T-cell (primary cell): Measurements from ENCODE around the gene VNN1. TPM values are rescaled to one million over a fixed set of nuclear protein-coding genes. Genes with fewer than 3 reads are reported as not detected.

Source experiments
- ATAC-seq, 4 experiments: fragments of 200-7000 bp in 3 of 4; fragments of 150-1000 bp in 1 of 4; cut with Tn5 transposase; replicated peaks in 1 of 4; 1 replicate in 3 of 4; 2 replicates in 1 of 4; pipeline ENCODE4 v1.10.0; 2021; ENCODE audit warnings: moderate library complexity in 3 of 4, mild to moderate bottlenecking in 2 of 4, moderate number of reproducible peaks in 1 of 4
- CTCF ChIA-PET, 2 donors: fragments of 300-600 bp; sonication (Branson Sonifier 250); formaldehyde crosslinking; loops; one replicate each; lab custom pipeline; 2022; ENCODE audit warnings: antibody characterized with exemption in 2 of 2; lab: Charles Lee
- POLR2A ChIA-PET, 2 donors: fragments of 300-600 bp; sonication (Branson Sonifier 250); formaldehyde crosslinking; loops; one replicate each; lab custom pipeline; 2022; ENCODE audit warnings: antibody characterized with exemption in 2 of 2; lab: Charles Lee
- DNase-seq, 35 experiments: peaks; one replicate each; pipeline versions ENCODE4 v3.0.0 to v3.0.0-alpha.2; 2013 to 2023
- H3K27ac ChIP-seq: one replicate; pipeline ENCODE4 v1.5.1; 2013; ENCODE audit warnings: low read length
- H3K27me3 ChIP-seq, 2 experiments: replicated peaks in 1 of 2; 1 replicate in 1 of 2; 2 replicates in 1 of 2; pipeline versions ENCODE4 v1.6.1 to v1.7.0; 2013; ENCODE audit warnings: low read length in 1 of 2, mixed read lengths in 1 of 2; ENCODE audit not compliant: control insufficient read depth in 2 of 2, insufficient read depth in 2 of 2; ENCODE audit errors: extremely low read depth in 1 of 2
- H3K36me3 ChIP-seq, 2 donors: 1 replicate in 1 of 2; 2 replicates in 1 of 2; pipeline versions ENCODE4 v1.6.1 to v1.7.0; 2013; ENCODE audit warnings: low read length in 1 of 2; ENCODE audit not compliant: control insufficient read depth in 2 of 2, insufficient read depth in 1 of 2; ENCODE audit errors: extremely low read depth in 1 of 2
- H3K4me1 ChIP-seq, 2 experiments: 1 replicate in 1 of 2; 2 replicates in 1 of 2; pipeline versions ENCODE4 v1.6.1 to v1.7.0; 2013; ENCODE audit warnings: low read length in 2 of 2, mixed read lengths in 1 of 2; ENCODE audit not compliant: insufficient read depth in 2 of 2, control insufficient read depth in 1 of 2; ENCODE audit errors: extremely low read depth in 1 of 2
- H3K4me3 ChIP-seq, 2 donors: 1 replicate in 1 of 2; 2 replicates in 1 of 2; pipeline versions ENCODE4 v1.5.1 to v1.7.0; 2013; ENCODE audit warnings: mild to moderate bottlenecking in 2 of 2, low read length in 1 of 2, moderate library complexity in 1 of 2; ENCODE audit not compliant: control insufficient read depth in 1 of 2; ENCODE audit errors: extremely low read depth in 1 of 2
- H3K9me3 ChIP-seq: 2 replicates; pipeline ENCODE4 v1.7.0; 2013
- H3K27ac Mint-ChIP-seq, 2 donors: one replicate each; pipeline ENCODE4 v1.8.0; 2020 to 2021; ENCODE audit warnings: mild to moderate bottlenecking in 2 of 2, mixed read lengths in 2 of 2
- H3K27me3 Mint-ChIP-seq, 2 donors: one replicate each; pipeline ENCODE4 v1.8.0; 2021 to 2022; ENCODE audit warnings: mixed read lengths in 2 of 2
- H3K36me3 Mint-ChIP-seq: one replicate; pipeline ENCODE4 v1.8.0; 2021; ENCODE audit warnings: mixed read lengths
- H3K4me1 Mint-ChIP-seq, 3 donors: one replicate each; pipeline ENCODE4 v1.8.0; 2020 to 2022; ENCODE audit warnings: mixed read lengths in 3 of 3, mild to moderate bottlenecking in 1 of 3
- H3K4me3 Mint-ChIP-seq, 3 donors: one replicate each; pipeline ENCODE4 v1.8.0; 2020 to 2022; ENCODE audit warnings: mild to moderate bottlenecking in 3 of 3, mixed read lengths in 3 of 3, moderate library complexity in 3 of 3
- H3K9me3 Mint-ChIP-seq, 3 donors: one replicate each; pipeline ENCODE4 v1.8.0; 2020 to 2022; ENCODE audit warnings: mixed read lengths in 3 of 3
- WGBS: methylation state at CpG from one replicate; pipeline ENCODE4 v1.1.5; 2013; ENCODE audit warnings: missing lambda C conversion rate; ENCODE audit not compliant: insufficient coverage; 5-methylcytosine and 5-hydroxymethylcytosine counted together
- total RNA-seq, 35 experiments: library from RNA in 6 of 35; stranded (reverse) in 6 of 35; fragments of 120-200 nt in 1 of 35; gene quantifications; one replicate each; pipeline versions ENCODE4 v1.2.1 to v1.2.4 and lab custom pipeline; 2013 to 2026

VNN1 gene, protein sequence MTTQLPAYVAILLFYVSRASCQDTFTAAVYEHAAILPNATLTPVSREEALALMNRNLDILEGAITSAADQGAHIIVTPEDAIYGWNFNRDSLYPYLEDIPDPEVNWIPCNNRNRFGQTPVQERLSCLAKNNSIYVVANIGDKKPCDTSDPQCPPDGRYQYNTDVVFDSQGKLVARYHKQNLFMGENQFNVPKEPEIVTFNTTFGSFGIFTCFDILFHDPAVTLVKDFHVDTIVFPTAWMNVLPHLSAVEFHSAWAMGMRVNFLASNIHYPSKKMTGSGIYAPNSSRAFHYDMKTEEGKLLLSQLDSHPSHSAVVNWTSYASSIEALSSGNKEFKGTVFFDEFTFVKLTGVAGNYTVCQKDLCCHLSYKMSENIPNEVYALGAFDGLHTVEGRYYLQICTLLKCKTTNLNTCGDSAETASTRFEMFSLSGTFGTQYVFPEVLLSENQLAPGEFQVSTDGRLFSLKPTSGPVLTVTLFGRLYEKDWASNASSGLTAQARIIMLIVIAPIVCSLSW
- total RNA-seq (not detected), total RNA-seq (lab: John Stamatoyannopoulos, UW) (0 to 0.25 (median 0) reads per million in 29 experiments)
- total RNA-seq (2013): 0.04 TPM

- H3K9me3 ChIP-seq: no peaks in the 10 kb centered on the region
- no peaks in the 10 kb centered on the region for H3K4me1 ChIP-seq
- DNase-seq: peak in 1 of 35 experiments; percentile 4
- Mint-ChIP-seq H3K9me3 (no peaks in the 10 kb centered on the region), H3K4me1 (no peaks in the 10 kb centered on the region), H3K36me3 (peaks cover 3% of the 10 kb centered on the region), H3K4me3 (no peak within 1 kb of the TSS), H3K27me3 (peaks cover 8 to 15% of the 10 kb centered on the region in 2 donors), H3K27ac (no peak within 1 kb of the TSS)
- no peak for ATAC-seq
- 32% methylated on average over 3 of the region's 8 CpGs for WGBS
- POLR2A ChIA-PET: no interaction called here
- no peak within 1 kb of the TSS for H3K27ac ChIP-seq
- no peak within 1 kb of the TSS for H3K4me3 ChIP-seq
- H3K27me3 ChIP-seq: peaks cover 0 to 7% of the 10 kb centered on the region in 2 experiments
- CTCF ChIA-PET: no interaction called here
- no peaks in the 10 kb centered on the region for H3K36me3 ChIP-seq
Measured at GRCh38 chr6:132713352-132714134, at the start of gene VNN1. TSS of gene VNN1 (minus strand) at chr6:132714055. CDS start at chr6:132714035, 20 bp downstream.

GRCh38 chr6:132763269-132763668, 49.4 kb upstream of the VNN1 start:
- H3K27me3 Mint-ChIP-seq: no peaks in the 10 kb centered on the region
- H3K27ac Mint-ChIP-seq: peak overlapping the region; percentile 83 to 95
- H3K36me3 Mint-ChIP-seq: no peaks in the 10 kb centered on the region
- Histone ChIP-seq H3K27ac (peak overlapping the region; percentile 44), H3K9me3 (no peaks in the 10 kb centered on the region), H3K4me3 (peak overlapping the region; percentile 3 to 34), H3K27me3 (no peaks in the 10 kb centered on the region), H3K4me1 (peaks cover 12 to 26% of the 10 kb centered on the region in 2 experiments), H3K36me3 (no peaks in the 10 kb centered on the region)
- H3K9me3 Mint-ChIP-seq: no peaks in the 10 kb centered on the region
- ATAC-seq (peak; percentile 95 to 99 (median 99)), DNase-seq (peak; percentile 20 to 72 (median 51))
- CTCF ChIA-PET: interaction anchor here (0.6 to 2.0 kb wide), 6 partner anchors 10 to 300 kb away, joined by 3 to 8 read pairs (median 4); partner anchors contain the start of gene SLC18B1 (in 1 of the 2)
- peaks cover 33 to 44% (median 42%) of the 10 kb centered on the region in 3 donors for H3K4me1 Mint-ChIP-seq
- POLR2A ChIA-PET: interaction anchor here in 1 of 2 donors (0.7 to 1.4 kb wide), 2 partner anchors 54 to 56 kb away, joined by 3 to 6 read pairs; no protein-coding TSS in a partner anchor
- 42% methylated on average over 1 of the region's 2 CpGs for WGBS
- peak overlapping the region; percentile 74 to 78 (median 76) for H3K4me3 Mint-ChIP-seq

DNA sequence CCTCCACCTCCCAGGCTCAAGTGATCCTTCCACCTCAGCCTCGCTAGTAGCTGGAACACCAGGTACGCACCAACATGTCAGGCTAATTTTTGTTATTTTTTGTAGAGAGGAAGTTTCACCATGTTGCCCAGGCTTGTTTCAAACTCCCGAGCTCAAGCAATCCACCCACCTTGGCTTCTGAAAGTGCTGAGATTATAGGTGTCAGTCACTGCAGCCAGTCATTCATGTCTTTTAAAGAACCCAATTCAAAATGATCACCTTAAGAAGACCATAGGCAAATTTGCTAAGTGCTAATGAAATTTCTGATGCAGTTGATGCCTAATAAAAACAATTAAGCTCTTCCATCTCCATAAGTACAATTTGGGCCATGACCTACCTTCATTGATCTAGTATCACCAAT, 46.4 kb upstream of the VNN1 start:
- H3K9me3 ChIP-seq: no peaks in the 10 kb centered on the region
- POLR2A ChIA-PET: interaction anchor here in 1 of 2 donors (1.1 kb wide), 1 partner anchor 55 kb away, joined by 4 read pairs; no protein-coding TSS in a partner anchor
- no peak for DNase-seq
- Mint-ChIP-seq H3K4me3 (no peak overlapping the region), H3K27ac (no peak overlapping the region), H3K9me3 (no peaks in the 10 kb centered on the region), H3K36me3 (peaks cover 4% of the 10 kb centered on the region), H3K27me3 (no peaks in the 10 kb centered on the region), H3K4me1 (peaks cover 33 to 44% (median 42%) of the 10 kb centered on the region in 3 donors)
- peaks cover 3 to 20% of the 10 kb centered on the region in 2 donors for H3K36me3 ChIP-seq
- ATAC-seq: no peak
- CTCF ChIA-PET: no interaction called here
- no peak overlapping the region for H3K27ac ChIP-seq
- no peaks in the 10 kb centered on the region for H3K27me3 ChIP-seq
- H3K4me1 ChIP-seq: peaks cover 12 to 26% of the 10 kb centered on the region in 2 experiments
- no CpG with 5 or more reads among the region's 3 CpGs for WGBS
- H3K4me3 ChIP-seq: no peak overlapping the region

DNA sequence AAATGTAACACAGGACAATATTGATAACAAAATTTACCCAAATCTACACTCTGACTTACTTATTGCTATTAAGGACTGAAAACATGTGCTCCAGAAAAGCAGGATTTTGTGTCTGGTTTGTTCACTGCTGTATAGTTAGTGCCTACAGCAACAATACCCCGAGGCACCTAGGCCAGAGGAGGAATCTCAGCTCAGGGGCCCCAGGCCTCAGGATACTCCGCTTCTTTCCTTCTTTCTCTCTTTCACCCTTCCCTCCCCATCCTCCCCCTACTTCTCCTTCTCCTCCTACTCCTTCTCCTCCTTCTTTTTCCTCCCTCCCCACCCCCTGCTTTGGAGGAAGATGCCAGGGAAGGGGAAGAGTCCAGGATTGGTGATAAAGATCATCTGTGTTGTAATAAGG, 44.8 kb upstream of the VNN1 start:
- POLR2A ChIA-PET: no interaction called here
- H3K27ac ChIP-seq: no peak overlapping the region
- Mint-ChIP-seq H3K4me1 (peaks cover 25 to 35% (median 34%) of the 10 kb centered on the region in 3 donors), H3K9me3 (no peaks in the 10 kb centered on the region), H3K36me3 (peaks cover 8% of the 10 kb centered on the region), H3K4me3 (no peak overlapping the region), H3K27me3 (no peaks in the 10 kb centered on the region), H3K27ac (no peak overlapping the region)
- H3K36me3 ChIP-seq: peaks cover 3 to 20% of the 10 kb centered on the region in 2 donors
- 100% methylated on average over 1 of the region's 2 CpGs for WGBS
- DNase-seq: no peak
- H3K4me1 ChIP-seq: peaks cover 12 to 23% of the 10 kb centered on the region in 2 experiments
- H3K4me3 ChIP-seq: no peak overlapping the region
- H3K9me3 ChIP-seq: no peaks in the 10 kb centered on the region
- no peak for ATAC-seq
- H3K27me3 ChIP-seq: no peaks in the 10 kb centered on the region
- CTCF ChIA-PET: no interaction called here

DNA sequence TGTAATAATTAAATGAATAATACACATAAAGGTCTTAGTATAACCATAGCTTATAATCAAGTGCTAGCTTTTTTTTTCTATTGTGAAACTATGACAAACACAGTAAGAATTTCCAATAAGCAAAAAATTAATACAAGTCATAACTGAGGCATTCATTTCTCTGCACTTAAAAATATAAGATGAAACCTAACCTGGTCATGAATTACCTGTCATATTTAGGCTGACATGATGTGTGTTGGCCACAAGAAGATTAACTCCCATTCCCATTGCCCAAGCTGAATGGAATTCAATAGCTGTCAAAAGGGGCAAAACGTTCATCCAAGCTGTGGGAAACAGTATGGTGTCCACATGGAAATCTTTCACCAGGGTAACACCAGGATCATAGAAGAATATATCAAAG, 38.4 kb upstream of the VNN1 start:
- Mint-ChIP-seq H3K9me3 (no peaks in the 10 kb centered on the region), H3K27ac (no peak overlapping the region), H3K36me3 (peaks cover 50% of the 10 kb centered on the region), H3K4me1 (peaks cover 18 to 24% (median 21%) of the 10 kb centered on the region in 3 donors), H3K4me3 (no peak overlapping the region), H3K27me3 (no peaks in the 10 kb centered on the region)
- no peak overlapping the region for H3K27ac ChIP-seq
- peaks cover 0 to 3% of the 10 kb centered on the region in 2 experiments for H3K4me1 ChIP-seq
- no peaks in the 10 kb centered on the region for H3K27me3 ChIP-seq
- H3K36me3 ChIP-seq: peaks cover 8 to 43% of the 10 kb centered on the region in 2 donors
- no peak overlapping the region for H3K4me3 ChIP-seq
- CTCF ChIA-PET: no interaction called here
- POLR2A ChIA-PET: interaction anchor here in 1 of 2 donors (0.7 kb wide), 1 partner anchor 254 kb away, joined by 3 read pairs; no protein-coding TSS in a partner anchor
- DNase-seq (no peak), ATAC-seq (no peak)
- H3K9me3 ChIP-seq: no peaks in the 10 kb centered on the region
- WGBS: 90% methylated on average over 1 of the region's 1 CpG

DNA sequence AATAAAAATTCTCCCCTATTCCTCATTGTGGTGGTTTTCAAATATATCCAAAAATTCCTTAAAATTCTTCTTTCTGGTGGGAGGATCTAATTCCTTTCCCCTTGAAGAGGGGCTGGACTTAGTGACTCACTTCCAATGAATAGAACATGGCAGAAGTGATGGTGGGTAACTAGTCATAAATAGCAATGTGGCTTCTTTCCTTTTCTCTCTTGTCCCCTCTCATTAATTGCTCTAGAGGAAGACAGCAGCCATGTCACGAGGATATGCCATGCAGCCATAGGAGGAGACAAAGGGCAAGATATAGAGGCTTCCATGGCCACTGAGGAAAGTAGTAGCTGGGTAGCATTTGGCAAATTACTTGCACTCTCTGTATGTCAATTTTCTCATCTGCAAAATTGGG, 38.0 kb upstream of the VNN1 start:
- Histone ChIP-seq H3K27ac (no peak overlapping the region), H3K4me3 (no peak overlapping the region), H3K27me3 (no peaks in the 10 kb centered on the region), H3K4me1 (peaks cover 0 to 3% of the 10 kb centered on the region in 2 experiments), H3K9me3 (no peaks in the 10 kb centered on the region), H3K36me3 (peaks cover 8 to 40% of the 10 kb centered on the region in 2 donors)
- H3K27ac Mint-ChIP-seq: no peak overlapping the region
- H3K9me3 Mint-ChIP-seq: no peaks in the 10 kb centered on the region
- H3K4me1 Mint-ChIP-seq: peaks cover 18 to 24% (median 21%) of the 10 kb centered on the region in 3 donors
- H3K4me3 Mint-ChIP-seq: no peak overlapping the region
- H3K36me3 Mint-ChIP-seq: peaks cover 54% of the 10 kb centered on the region
- no peaks in the 10 kb centered on the region for H3K27me3 Mint-ChIP-seq
- WGBS: no CpG with 5 or more reads among the region's 1 CpG
- CTCF ChIA-PET: no interaction called here
- no peak for ATAC-seq
- POLR2A ChIA-PET: interaction anchor here in 1 of 2 donors (0.7 kb wide), 1 partner anchor 255 kb away, joined by 3 read pairs; no protein-coding TSS in a partner anchor
- no peak for DNase-seq
